Liver (tissue), 9 donors: ENCODE results near the gene TMEM178A. TPM values are rescaled to one million over a fixed set of nuclear protein-coding genes. Genes with fewer than 3 reads are reported as not detected.

Experiments used
- DNase-seq: peaks from one replicate; pipeline ENCODE4 v3.0.0-alpha.2; 2017; ENCODE audit warnings: low spot score
- H3K27ac ChIP-seq, 2 donors: one replicate each; pipeline ENCODE4 v1.7.0; 2013; ENCODE audit warnings: inconsistent platforms in 2 of 2, low read length in 2 of 2, control low read depth in 1 of 2, low read depth in 1 of 2, mild to moderate bottlenecking in 1 of 2
- H3K27me3 ChIP-seq, 4 donors: one replicate each; pipeline versions ENCODE4 v1.6.1 to v1.7.0; 2013; ENCODE audit warnings: low read length in 3 of 4, inconsistent platforms in 1 of 4, mild to moderate bottlenecking in 1 of 4, moderate library complexity in 1 of 4; ENCODE audit not compliant: control insufficient read depth in 4 of 4, insufficient read depth in 4 of 4
- H3K36me3 ChIP-seq, 4 donors: one replicate each; pipeline versions ENCODE4 v1.6.1 to v1.7.0; 2013; ENCODE audit warnings: low read length in 3 of 4, mild to moderate bottlenecking in 3 of 4, low read depth in 1 of 4, moderate library complexity in 1 of 4; ENCODE audit not compliant: control insufficient read depth in 4 of 4, insufficient read depth in 3 of 4
- H3K4me1 ChIP-seq, 4 donors: one replicate each; pipeline versions ENCODE4 v1.6.1 to v1.7.0; 2013; ENCODE audit warnings: low read length in 3 of 4, mild to moderate bottlenecking in 3 of 4, moderate library complexity in 1 of 4; ENCODE audit not compliant: control insufficient read depth in 4 of 4, insufficient read depth in 4 of 4
- H3K4me3 ChIP-seq, 3 donors: one replicate each; pipeline versions ENCODE4 v1.6.1 to v1.7.0; 2013; ENCODE audit warnings: low read length in 3 of 3, control low read depth in 1 of 3, low read depth in 1 of 3, mild to moderate bottlenecking in 1 of 3
- H3K9ac ChIP-seq, 2 donors: one replicate each; pipeline ENCODE4 v1.7.0; 2013; ENCODE audit warnings: low read length in 2 of 2, mild to moderate bottlenecking in 2 of 2, moderate library complexity in 2 of 2, control low read depth in 1 of 2, low read depth in 1 of 2
- H3K9me3 ChIP-seq, 4 donors: one replicate each; pipeline versions ENCODE4 v1.6.1 to v1.7.0; 2013; ENCODE audit warnings: low read length in 3 of 4; ENCODE audit not compliant: control insufficient read depth in 4 of 4
- EGR1 ChIP-seq, 2 donors: IDR thresholded peaks; 2 replicates each; pipeline ENCODE4 v1.6.1; 2016 to 2018; ENCODE audit warnings: antibody characterized with exemption in 2 of 2, low read depth in 2 of 2
- FOXA1 ChIP-seq: IDR thresholded peaks from 2 replicates; pipeline ENCODE4 v1.6.1; 2016; ENCODE audit warnings: antibody characterized with exemption
- FOXA2 ChIP-seq: IDR thresholded peaks from 2 replicates; pipeline ENCODE4 v1.6.1; 2016; ENCODE audit warnings: antibody characterized with exemption
- GABPA ChIP-seq, 2 donors: IDR thresholded peaks in 1 of 2; conservative IDR thresholded peaks in 1 of 2; 2 replicates each; pipeline ENCODE4 v1.6.1; 2016; ENCODE audit warnings: antibody characterized with exemption in 2 of 2, mild to moderate bottlenecking in 1 of 2, moderate library complexity in 1 of 2
- HNF4A ChIP-seq, 2 donors: conservative IDR thresholded peaks; 2 replicates each; pipeline ENCODE4 v1.6.1; 2016; ENCODE audit warnings: antibody characterized with exemption in 2 of 2, mild to moderate bottlenecking in 2 of 2
- JUND ChIP-seq, 2 donors: IDR thresholded peaks; 2 replicates each; pipeline ENCODE4 v1.6.1; 2016; ENCODE audit warnings: antibody characterized with exemption in 2 of 2
- NR2F2 ChIP-seq: IDR thresholded peaks from 2 replicates; pipeline ENCODE4 v1.6.1; 2016; ENCODE audit warnings: antibody characterized with exemption
- RAD21 ChIP-seq, 2 donors: IDR thresholded peaks; 2 replicates each; pipeline ENCODE4 v1.6.1; 2016; ENCODE audit warnings: antibody characterized with exemption in 2 of 2, mild to moderate bottlenecking in 2 of 2
- YY1 ChIP-seq: IDR thresholded peaks from 2 replicates; pipeline ENCODE4 v1.6.1; 2016; ENCODE audit warnings: antibody characterized with exemption, mild to moderate bottlenecking
- WGBS: extraction: QIAGEN DNeasy Blood & Tissue Kit; methylation state at CpG from one replicate; pipeline ENCODE4 v1.1.7; 2013; 5-methylcytosine and 5-hydroxymethylcytosine counted together
- polyA plus RNA-seq, 2 donors: library from polyadenylated mRNA; stranded (reverse) in 1 of 2; unstranded in 1 of 2; fragments of 200-250 nt in 1 of 2; fragments of >200 nt in 1 of 2; fragmentation: Nextera tagmentation in 1 of 2; extraction: Ambion mirVana in 1 of 2; gene quantifications; one replicate each; pipeline versions ENCODE4 v1.2.1 to v1.2.3, GENCODE V29; 2013 to 2015
- total RNA-seq, 2 donors: library from RNA; depleted of rRNA; stranded (reverse); fragments of >200 nt; gene quantifications; one replicate each; pipeline ENCODE4 v1.2.3, GENCODE V29; 2014
- TF ChIP-seq, protein P1 (sequence below): IDR thresholded peaks from 2 replicates; pipeline ENCODE4 v1.6.1; 2016; ENCODE audit warnings: antibody characterized with exemption, mild to moderate bottlenecking
- TF ChIP-seq, protein P2 (sequence below): IDR thresholded peaks from 2 replicates; pipeline ENCODE4 v1.6.1; 2016; ENCODE audit warnings: antibody characterized with exemption
- TF ChIP-seq, protein P3 (sequence below): fragments of 150-350 bp; IDR thresholded peaks from 2 replicates; pipeline ENCODE4 v1.5.1; 2017; ENCODE audit warnings: improper control_type of control experiment, low read depth, low read length; ENCODE audit not compliant: missing input control
- TF ChIP-seq, protein P4 (sequence below): IDR thresholded peaks from 2 replicates; pipeline ENCODE4 v1.6.1; 2016; ENCODE audit warnings: antibody characterized with exemption
- donor health status: healthy.
- donor health status: healthy.
- donor health status: healthy.
- donor health status: healthy.
- donor health status: healthy.

TMEM178A gene
- total and polyA plus RNA-seq, 4 donors: 0.21 to 0.64 (median 0.49) TPM

DNA sequence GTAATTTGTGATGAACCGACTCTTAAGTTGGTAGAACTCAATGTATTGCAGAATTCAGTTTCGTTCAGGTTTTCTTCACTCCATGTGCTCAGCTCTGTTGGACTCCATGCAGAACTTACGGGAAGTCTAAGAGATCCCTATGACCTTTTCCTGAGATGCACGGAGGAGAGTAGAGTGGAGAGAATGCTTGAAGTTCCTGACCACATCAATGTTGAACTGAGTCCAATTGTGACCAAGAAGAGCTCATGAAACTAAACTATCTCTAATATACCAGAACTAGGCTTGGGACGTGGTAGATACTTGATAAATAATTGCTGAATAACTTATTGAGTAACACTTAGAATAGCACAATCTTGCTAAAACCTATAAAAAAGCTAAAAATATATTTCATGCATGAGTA lies 47.2 kb downstream of the TMEM178A start:
- H3K9me3 ChIP-seq: no peaks in the 10 kb centered on the region
- no peak overlapping the region for H3K4me3 ChIP-seq
- no peak for DNase-seq
- TF ChIP-seq NR2F2 (no peak), HNF4A (conservative IDR thresholded peaks at IDR 0.05) (no peak)
- TF ChIP-seq, protein P1, sequence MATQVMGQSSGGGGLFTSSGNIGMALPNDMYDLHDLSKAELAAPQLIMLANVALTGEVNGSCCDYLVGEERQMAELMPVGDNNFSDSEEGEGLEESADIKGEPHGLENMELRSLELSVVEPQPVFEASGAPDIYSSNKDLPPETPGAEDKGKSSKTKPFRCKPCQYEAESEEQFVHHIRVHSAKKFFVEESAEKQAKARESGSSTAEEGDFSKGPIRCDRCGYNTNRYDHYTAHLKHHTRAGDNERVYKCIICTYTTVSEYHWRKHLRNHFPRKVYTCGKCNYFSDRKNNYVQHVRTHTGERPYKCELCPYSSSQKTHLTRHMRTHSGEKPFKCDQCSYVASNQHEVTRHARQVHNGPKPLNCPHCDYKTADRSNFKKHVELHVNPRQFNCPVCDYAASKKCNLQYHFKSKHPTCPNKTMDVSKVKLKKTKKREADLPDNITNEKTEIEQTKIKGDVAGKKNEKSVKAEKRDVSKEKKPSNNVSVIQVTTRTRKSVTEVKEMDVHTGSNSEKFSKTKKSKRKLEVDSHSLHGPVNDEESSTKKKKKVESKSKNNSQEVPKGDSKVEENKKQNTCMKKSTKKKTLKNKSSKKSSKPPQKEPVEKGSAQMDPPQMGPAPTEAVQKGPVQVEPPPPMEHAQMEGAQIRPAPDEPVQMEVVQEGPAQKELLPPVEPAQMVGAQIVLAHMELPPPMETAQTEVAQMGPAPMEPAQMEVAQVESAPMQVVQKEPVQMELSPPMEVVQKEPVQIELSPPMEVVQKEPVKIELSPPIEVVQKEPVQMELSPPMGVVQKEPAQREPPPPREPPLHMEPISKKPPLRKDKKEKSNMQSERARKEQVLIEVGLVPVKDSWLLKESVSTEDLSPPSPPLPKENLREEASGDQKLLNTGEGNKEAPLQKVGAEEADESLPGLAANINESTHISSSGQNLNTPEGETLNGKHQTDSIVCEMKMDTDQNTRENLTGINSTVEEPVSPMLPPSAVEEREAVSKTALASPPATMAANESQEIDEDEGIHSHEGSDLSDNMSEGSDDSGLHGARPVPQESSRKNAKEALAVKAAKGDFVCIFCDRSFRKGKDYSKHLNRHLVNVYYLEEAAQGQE: no peak
- TF ChIP-seq, protein P2, sequence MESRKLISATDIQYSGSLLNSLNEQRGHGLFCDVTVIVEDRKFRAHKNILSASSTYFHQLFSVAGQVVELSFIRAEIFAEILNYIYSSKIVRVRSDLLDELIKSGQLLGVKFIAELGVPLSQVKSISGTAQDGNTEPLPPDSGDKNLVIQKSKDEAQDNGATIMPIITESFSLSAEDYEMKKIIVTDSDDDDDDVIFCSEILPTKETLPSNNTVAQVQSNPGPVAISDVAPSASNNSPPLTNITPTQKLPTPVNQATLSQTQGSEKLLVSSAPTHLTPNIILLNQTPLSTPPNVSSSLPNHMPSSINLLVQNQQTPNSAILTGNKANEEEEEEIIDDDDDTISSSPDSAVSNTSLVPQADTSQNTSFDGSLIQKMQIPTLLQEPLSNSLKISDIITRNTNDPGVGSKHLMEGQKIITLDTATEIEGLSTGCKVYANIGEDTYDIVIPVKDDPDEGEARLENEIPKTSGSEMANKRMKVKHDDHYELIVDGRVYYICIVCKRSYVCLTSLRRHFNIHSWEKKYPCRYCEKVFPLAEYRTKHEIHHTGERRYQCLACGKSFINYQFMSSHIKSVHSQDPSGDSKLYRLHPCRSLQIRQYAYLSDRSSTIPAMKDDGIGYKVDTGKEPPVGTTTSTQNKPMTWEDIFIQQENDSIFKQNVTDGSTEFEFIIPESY: no peak
- no peaks in the 10 kb centered on the region for H3K27me3 ChIP-seq
- no peak overlapping the region for H3K27ac ChIP-seq
- H3K36me3 ChIP-seq: no peaks in the 10 kb centered on the region
- H3K4me1 ChIP-seq: no peaks in the 10 kb centered on the region
- 94% methylated on average over 5 of the region's 5 CpGs for WGBS
- H3K9ac ChIP-seq: no peak overlapping the region

DNA sequence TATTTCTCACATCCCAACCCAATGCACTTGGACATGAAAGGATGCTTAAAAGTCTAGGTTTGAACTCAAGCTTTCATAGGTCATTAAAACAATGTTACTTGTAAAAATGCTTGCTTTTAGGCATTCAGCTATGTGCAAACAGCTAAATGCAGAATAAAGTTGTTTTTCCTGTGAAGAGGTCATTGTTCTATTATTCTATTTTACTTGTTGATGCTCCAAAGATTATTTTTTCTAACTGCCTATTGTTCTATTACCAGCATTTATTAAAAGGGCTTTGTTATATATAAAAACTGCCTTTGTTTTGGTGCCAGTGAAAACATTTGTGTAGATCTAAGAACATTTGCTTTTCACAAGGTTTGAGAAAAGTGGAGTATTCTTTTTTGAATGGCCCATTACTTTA lies 49.4 kb downstream of the TMEM178A start:
- H3K27ac ChIP-seq: no peak overlapping the region
- DNase-seq: no peak
- no peaks in the 10 kb centered on the region for H3K4me1 ChIP-seq
- H3K4me3 ChIP-seq: no peak overlapping the region
- H3K36me3 ChIP-seq: no peaks in the 10 kb centered on the region
- TF ChIP-seq NR2F2 (peak; percentile 13), JUND (IDR thresholded peaks at IDR 0.05) (no peak)
- no peaks in the 10 kb centered on the region for H3K27me3 ChIP-seq
- no peak overlapping the region for H3K9ac ChIP-seq
- H3K9me3 ChIP-seq: no peaks in the 10 kb centered on the region

DNA sequence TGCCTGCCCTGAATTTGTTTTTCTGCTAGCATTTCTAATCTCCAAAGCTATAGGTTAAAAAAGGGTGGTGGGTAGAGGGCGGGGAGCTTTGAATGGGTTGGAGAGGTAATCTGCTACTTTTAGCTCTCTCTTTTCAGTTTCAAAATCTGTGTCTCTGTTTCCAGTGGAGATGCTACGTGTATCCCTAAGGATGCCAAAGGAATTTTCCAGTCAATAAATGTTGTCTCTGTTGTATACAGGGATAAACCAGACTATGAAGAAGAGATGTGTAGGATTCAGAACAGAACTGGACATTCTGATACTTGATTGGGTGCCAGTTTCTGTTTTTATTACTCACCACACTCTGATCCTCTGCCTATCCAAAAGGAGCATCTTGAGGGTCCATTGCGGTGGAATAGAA lies 50.1 kb downstream of the TMEM178A start:
- Histone ChIP-seq H3K9ac (no peak overlapping the region), H3K36me3 (no peaks in the 10 kb centered on the region), H3K27me3 (no peaks in the 10 kb centered on the region), H3K9me3 (no peaks in the 10 kb centered on the region), H3K4me3 (no peak overlapping the region), H3K27ac (no peak overlapping the region), H3K4me1 (no peaks in the 10 kb centered on the region)
- WGBS: 96% methylated on average over 3 of the region's 3 CpGs
- no peak for TF ChIP-seq JUND (IDR thresholded peaks at IDR 0.05)
- no peak for TF ChIP-seq EGR1 (IDR thresholded peaks at IDR 0.05; ENCODE audit: low read depth in 2 of 2)
- TF ChIP-seq FOXA1: no peak
- no peak for TF ChIP-seq FOXA2
- TF ChIP-seq, protein P1: no peak
- TF ChIP-seq, protein P3, sequence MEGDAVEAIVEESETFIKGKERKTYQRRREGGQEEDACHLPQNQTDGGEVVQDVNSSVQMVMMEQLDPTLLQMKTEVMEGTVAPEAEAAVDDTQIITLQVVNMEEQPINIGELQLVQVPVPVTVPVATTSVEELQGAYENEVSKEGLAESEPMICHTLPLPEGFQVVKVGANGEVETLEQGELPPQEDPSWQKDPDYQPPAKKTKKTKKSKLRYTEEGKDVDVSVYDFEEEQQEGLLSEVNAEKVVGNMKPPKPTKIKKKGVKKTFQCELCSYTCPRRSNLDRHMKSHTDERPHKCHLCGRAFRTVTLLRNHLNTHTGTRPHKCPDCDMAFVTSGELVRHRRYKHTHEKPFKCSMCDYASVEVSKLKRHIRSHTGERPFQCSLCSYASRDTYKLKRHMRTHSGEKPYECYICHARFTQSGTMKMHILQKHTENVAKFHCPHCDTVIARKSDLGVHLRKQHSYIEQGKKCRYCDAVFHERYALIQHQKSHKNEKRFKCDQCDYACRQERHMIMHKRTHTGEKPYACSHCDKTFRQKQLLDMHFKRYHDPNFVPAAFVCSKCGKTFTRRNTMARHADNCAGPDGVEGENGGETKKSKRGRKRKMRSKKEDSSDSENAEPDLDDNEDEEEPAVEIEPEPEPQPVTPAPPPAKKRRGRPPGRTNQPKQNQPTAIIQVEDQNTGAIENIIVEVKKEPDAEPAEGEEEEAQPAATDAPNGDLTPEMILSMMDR: no peak
- no peak for TF ChIP-seq NR2F2
- TF ChIP-seq, protein P2: no peak
- no peak for TF ChIP-seq RAD21 (IDR thresholded peaks at IDR 0.05)
- TF ChIP-seq, protein P4, sequence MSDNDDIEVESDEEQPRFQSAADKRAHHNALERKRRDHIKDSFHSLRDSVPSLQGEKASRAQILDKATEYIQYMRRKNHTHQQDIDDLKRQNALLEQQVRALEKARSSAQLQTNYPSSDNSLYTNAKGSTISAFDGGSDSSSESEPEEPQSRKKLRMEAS: no peak
- TF ChIP-seq GABPA (IDR thresholded peaks at IDR 0.05 in 1 of 2, conservative IDR thresholded peaks at IDR 0.05 in 1 of 2): no peak
- no peak for TF ChIP-seq YY1
- DNase-seq: no peak
